ENCODE results near the gene CCDC39. TPM values are rescaled to one million over a fixed set of nuclear protein-coding genes. Genes with fewer than 3 reads are reported as not detected.

Gene CCDC39
- total RNA-seq, 1 experiment from 2014 or later, result 0.04 TPM

DNA sequence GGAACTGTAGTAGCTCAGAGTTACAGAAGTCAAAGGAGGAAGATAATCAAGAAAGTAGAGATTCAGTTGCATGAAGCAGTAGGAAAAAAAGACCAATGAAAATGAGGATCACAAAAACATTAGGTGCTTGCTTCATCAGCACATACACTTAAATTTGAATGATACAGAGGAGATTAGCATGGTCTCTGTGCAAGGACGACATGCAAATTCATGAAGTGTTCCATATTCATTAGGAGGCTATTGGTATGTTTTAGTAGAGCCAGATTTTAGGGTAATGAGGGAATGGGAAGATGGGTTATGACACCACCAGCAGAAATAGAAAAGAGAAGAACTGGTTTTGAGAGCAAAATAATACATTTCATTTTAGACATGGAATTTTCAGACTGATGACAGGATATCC is 98.4 kb downstream of the CCDC39 start:
- TF ChIP-seq EZH2phosphoT487 (IDR thresholded peaks at IDR 0.05; ENCODE audit: borderline replicate concordance, low read length), result no peak
- TF ChIP-seq EZH2 (IDR thresholded peaks at IDR 0.05; ENCODE audit: low read length, unreplicated experiment), result no peak
- TF ChIP-seq, protein P1, sequence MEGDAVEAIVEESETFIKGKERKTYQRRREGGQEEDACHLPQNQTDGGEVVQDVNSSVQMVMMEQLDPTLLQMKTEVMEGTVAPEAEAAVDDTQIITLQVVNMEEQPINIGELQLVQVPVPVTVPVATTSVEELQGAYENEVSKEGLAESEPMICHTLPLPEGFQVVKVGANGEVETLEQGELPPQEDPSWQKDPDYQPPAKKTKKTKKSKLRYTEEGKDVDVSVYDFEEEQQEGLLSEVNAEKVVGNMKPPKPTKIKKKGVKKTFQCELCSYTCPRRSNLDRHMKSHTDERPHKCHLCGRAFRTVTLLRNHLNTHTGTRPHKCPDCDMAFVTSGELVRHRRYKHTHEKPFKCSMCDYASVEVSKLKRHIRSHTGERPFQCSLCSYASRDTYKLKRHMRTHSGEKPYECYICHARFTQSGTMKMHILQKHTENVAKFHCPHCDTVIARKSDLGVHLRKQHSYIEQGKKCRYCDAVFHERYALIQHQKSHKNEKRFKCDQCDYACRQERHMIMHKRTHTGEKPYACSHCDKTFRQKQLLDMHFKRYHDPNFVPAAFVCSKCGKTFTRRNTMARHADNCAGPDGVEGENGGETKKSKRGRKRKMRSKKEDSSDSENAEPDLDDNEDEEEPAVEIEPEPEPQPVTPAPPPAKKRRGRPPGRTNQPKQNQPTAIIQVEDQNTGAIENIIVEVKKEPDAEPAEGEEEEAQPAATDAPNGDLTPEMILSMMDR (conservative IDR thresholded peaks at IDR 0.05; ENCODE audit: low read depth, low read length), result no peak
- ChIA-PET CTCF (no interaction called here), POLR2A (ENCODE audit: unreplicated experiment) (no interaction called here)
- Histone ChIP-seq H3K79me2 (ENCODE audit: low read length) (no peaks in the 10 kb centered on the region), H3K9ac (ENCODE audit: low read length) (no peak overlapping the region), H2AFZ (ENCODE audit: low read length) (no peak overlapping the region), H3K4me2 (ENCODE audit: low read length) (no peak overlapping the region), H3K27me3 (ENCODE audit: low read length) (no peaks in the 10 kb centered on the region), H3K9me2 (replicated peaks; ENCODE audit: low read length) (no peaks in the 10 kb centered on the region), H3K9me3 (ENCODE audit: low read length) (no peaks in the 10 kb centered on the region), H3K27ac (ENCODE audit: low read length) (no peak overlapping the region), H3K4me3 (ENCODE audit: low read length) (no peak overlapping the region), H3K4me1 (ENCODE audit: insufficient read depth, low read length) (no peaks in the 10 kb centered on the region), H4K20me1 (ENCODE audit: low read length) (no peaks in the 10 kb centered on the region), H3F3A (ENCODE audit: low read length, unreplicated experiment) (no peaks in the 10 kb centered on the region), H3K36me3 (ENCODE audit: low read depth, low read length) (no peaks in the 10 kb centered on the region)
- intact Hi-C loops (cut with micrococcal nuclease), result loop anchor here (5.0 kb wide), 1 partner anchor 329 kb away; no protein-coding TSS in a partner anchor
- no TSS peak for BruUV-seq (replicated peaks)
- DNase-seq (no peak), ATAC-seq (no peak)

DNA sequence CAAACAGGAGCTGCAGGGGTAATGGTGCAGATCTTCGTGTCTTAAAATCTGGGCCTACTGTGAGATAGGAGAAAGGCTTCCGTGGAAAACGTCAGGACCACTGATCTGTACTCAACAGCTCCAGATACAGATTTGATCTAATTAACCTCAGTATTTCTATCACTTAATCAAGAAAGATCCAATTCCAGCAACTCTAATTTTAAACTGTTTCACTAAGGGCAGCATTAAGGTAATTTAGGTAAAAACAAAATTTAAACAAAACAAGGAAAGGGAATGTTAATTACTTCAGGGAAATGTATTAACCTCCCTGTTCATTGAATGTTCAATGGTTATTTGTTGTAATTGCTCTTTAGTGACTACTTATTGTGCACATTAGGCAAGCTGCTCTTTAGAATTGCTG is 103.7 kb downstream of the CCDC39 start:
- Histone ChIP-seq H3K9me2 (replicated peaks; ENCODE audit: low read length) (no peaks in the 10 kb centered on the region), H3K4me2 (ENCODE audit: low read length) (no peak overlapping the region), H3K4me1 (ENCODE audit: insufficient read depth, low read length) (no peaks in the 10 kb centered on the region), H3K27me3 (ENCODE audit: low read length) (no peaks in the 10 kb centered on the region), H3K36me3 (ENCODE audit: low read depth, low read length) (no peaks in the 10 kb centered on the region), H3K9me3 (ENCODE audit: low read length) (no peaks in the 10 kb centered on the region), H3K27ac (ENCODE audit: low read length) (no peak overlapping the region), H3F3A (ENCODE audit: low read length, unreplicated experiment) (no peaks in the 10 kb centered on the region), H3K79me2 (ENCODE audit: low read length) (no peaks in the 10 kb centered on the region), H3K9ac (ENCODE audit: low read length) (no peak overlapping the region), H3K4me3 (ENCODE audit: low read length) (no peak overlapping the region), H2AFZ (ENCODE audit: low read length) (no peak overlapping the region), H4K20me1 (ENCODE audit: low read length) (no peaks in the 10 kb centered on the region)
- DNase-seq, result no peak
- ChIA-PET CTCF (no interaction called here), POLR2A (ENCODE audit: unreplicated experiment) (no interaction called here)
- ATAC-seq, result no peak
- TF ChIP-seq, protein P1 (conservative IDR thresholded peaks at IDR 0.05; ENCODE audit: low read depth, low read length), result no peak
- TF ChIP-seq EZH2 (IDR thresholded peaks at IDR 0.05; ENCODE audit: low read length, unreplicated experiment) (no peak), EZH2phosphoT487 (IDR thresholded peaks at IDR 0.05; ENCODE audit: borderline replicate concordance, low read length) (no peak)
- BruUV-seq (replicated peaks), result no TSS peak
- intact Hi-C loops (cut with micrococcal nuclease), result no loop called here

DNA sequence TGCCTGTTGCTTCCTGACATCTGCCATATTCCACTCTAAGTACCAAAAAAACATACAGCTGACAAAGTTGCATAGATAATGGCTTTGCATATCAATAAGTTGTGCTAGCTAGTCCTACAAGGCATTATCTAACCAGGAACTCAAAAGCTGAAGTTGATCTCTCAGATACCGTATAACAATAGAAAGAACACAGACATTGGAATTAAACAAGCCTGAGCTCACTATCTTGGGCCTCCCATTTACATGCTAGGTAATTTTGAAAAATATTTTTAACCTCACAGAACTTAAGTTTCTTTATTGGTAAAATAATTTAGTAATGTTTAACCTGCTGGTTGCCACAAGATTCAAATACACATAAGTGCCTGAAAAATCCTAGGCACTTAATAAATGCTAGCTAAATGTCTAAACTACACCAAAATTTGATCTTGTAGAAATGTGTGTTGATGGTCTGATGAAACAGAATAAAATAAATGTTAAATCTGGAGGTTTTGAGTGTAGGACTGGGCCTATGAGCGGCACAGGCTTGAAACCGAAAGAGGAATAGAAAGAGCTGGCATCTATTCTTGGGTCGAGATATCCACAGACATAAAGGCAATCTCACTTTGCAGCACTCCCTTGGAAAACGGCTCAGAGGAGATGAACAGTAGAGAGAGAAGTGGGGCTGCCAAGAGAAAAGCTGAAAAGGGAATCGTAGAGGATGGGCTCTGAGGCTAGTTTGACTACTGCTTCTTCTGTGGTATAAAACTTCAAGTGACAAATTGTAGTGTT is 107.3 kb downstream of the CCDC39 start:
- DNase-seq (no peak), ATAC-seq (no peak)
- no peak overlapping the region for H2AFZ ChIP-seq (ENCODE audit: low read length)
- H3K4me2 ChIP-seq (ENCODE audit: low read length), result no peak overlapping the region
- H3K9me2 ChIP-seq (replicated peaks; ENCODE audit: low read length), result no peaks in the 10 kb centered on the region
- ChIA-PET POLR2A (ENCODE audit: unreplicated experiment) (no interaction called here), CTCF (no interaction called here)
- TF ChIP-seq EZH2 (IDR thresholded peaks at IDR 0.05; ENCODE audit: low read length, unreplicated experiment), result no peak
- TF ChIP-seq, protein P1 (conservative IDR thresholded peaks at IDR 0.05; ENCODE audit: low read depth, low read length), result no peak
- TF ChIP-seq EZH2phosphoT487 (IDR thresholded peaks at IDR 0.05; ENCODE audit: borderline replicate concordance, low read length), result no peak
- H3K4me1 ChIP-seq (ENCODE audit: insufficient read depth, low read length), result no peaks in the 10 kb centered on the region
- BruUV-seq (replicated peaks), result no TSS peak
- H3K27me3 ChIP-seq (ENCODE audit: low read length), result no peaks in the 10 kb centered on the region
- intact Hi-C loops (cut with micrococcal nuclease), result no loop called here
- no peaks in the 10 kb centered on the region for H3K36me3 ChIP-seq (ENCODE audit: low read depth, low read length)
- H4K20me1 ChIP-seq (ENCODE audit: low read length), result no peaks in the 10 kb centered on the region
- no peak overlapping the region for H3K9ac ChIP-seq (ENCODE audit: low read length)
- H3K79me2 ChIP-seq (ENCODE audit: low read length), result no peaks in the 10 kb centered on the region
- H3K4me3 ChIP-seq (ENCODE audit: low read length), result no peak overlapping the region
- H3K9me3 ChIP-seq (ENCODE audit: low read length), result no peaks in the 10 kb centered on the region
- H3K27ac ChIP-seq (ENCODE audit: low read length), result no peak overlapping the region
- no peaks in the 10 kb centered on the region for H3F3A ChIP-seq (ENCODE audit: low read length, unreplicated experiment)
